NCI-H187 (cell line): ENCODE measurements around the gene STARD3.

Source experiments
- DNase-seq, 2 experiments: peaks; one replicate each; lab custom pipeline; 2025; lab: John Stamatoyannopoulos, UW

STARD3 gene

GRCh38 chr17:39660397-39661385 lies 23.7 kb downstream of the STARD3 start:
- DNase-seq: no peak

GRCh38 chr17:39661744-39662541 lies 25.0 kb downstream of the STARD3 start:
- no peak for DNase-seq

DNA sequence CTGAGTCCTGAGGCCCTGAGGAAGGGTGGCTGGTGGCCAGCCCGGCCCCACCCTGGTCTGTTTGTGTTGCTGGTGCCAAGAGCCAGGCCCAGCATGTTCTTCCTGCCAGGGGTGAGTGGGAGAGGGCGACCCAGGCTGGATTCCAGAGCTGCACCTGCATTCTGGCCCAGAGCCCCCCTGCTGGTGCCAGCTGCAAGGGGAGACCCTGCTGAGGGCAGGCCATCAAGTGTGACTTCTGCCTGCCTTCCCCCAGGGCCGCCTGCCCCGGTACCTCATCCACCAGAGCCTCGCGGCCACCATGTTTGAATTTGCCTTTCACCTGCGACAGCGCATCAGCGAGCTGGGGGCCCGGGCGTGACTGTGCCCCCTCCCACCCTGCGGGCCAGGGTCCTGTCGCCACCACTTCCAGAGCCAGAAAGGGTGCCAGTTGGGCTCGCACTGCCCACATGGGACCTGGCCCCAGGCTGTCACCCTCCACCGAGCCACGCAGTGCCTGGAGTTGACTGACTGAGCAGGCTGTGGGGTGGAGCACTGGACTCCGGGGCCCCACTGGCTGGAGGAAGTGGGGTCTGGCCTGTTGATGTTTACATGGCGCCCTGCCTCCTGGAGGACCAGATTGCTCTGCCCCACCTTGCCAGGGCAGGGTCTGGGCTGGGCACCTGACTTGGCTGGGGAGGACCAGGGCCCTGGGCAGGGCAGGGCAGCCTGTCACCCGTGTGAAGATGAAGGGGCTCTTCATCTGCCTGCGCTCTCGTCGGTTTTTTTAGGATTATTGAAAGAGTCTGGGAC lies 25.8 kb downstream of the STARD3 start:
- no peak for DNase-seq

- DNase-seq: no peak
Measured at GRCh38 chr17:39663340-39663687, 26.4 kb downstream of the STARD3 start.

- DNase-seq: no peak
Measured at GRCh38 chr17:39663688-39664580, 27.0 kb downstream of the STARD3 start.

DNA sequence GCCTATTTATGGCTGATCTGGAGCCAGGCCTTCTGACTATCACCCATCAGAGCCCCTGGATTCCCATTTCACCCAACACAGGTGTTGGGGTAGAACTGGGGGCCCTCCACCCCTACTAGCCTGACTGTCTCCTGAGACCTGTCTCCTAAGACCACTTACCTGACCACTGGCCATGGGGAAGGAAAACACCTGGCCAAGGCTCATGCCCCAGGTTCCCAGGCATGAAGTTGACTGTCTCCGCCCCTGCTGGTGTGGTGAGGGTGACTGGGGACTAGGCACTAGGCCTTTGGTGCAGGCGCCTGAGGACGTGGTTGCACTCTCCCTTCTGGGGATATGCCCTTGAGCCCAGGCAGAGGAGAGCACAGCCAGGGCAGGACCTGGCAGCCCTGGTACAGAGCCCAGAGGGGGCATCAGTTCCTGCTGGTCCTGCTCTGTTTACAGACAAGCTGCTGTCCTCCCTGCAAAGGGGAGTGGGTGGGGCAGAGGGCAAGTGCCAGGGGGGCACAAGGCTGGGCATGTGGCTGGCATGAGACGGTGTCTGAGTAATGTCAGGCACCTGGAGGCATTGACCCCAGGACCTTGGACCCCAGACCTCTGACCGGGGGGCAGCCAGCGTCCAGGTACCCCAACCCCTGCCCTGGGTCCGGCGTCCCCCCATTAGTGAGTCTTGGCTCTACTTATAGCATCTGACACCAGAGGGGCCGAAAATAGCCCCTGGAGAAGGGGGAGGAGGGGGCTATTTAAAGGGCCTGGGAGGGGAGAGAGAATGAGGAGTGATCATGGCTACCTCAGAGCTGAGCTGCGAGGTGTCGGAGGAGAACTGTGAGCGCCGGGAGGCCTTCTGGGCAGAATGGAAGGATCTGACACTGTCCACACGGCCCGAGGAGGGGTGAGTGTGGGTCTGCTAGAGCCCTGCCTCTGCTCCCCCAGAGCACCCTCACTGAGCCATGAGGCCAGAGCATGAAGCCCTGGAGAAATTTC lies 27.9 kb downstream of the STARD3 start, which contains the start of gene TCAP:
Gene TCAP (plus strand): TSS at position 769 of the 981 bp plus-strand sequence. CDS start 11 bp downstream, at position 780.
- no peak for DNase-seq

GRCh38 chr17:39665642-39666224 lies 28.8 kb downstream of the STARD3 start:
- DNase-seq: no peak

DNA sequence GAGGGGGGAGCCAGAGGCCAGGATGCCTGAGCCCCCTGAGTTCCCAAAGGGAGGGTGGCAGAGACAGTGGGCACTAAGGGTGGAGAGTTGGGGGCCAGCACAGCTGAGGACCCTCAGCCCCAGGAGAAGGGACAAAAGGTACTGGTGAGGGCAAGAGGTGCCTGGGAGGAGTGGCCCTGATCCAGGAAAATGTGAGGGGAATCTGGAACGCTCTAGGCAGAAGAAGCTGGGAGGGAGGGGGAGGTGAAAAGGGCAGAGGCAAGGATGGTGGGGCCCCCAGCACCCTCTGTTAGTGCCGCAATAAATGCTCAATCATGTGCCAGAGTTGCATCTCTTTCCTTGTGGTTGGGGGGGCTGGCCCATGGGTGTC lies 29.3 kb downstream of the STARD3 start:
- DNase-seq: no peak

GRCh38 chr17:39666601-39667261 lies 29.8 kb downstream of the STARD3 start:
- no peak for DNase-seq

- no peak for DNase-seq
Measured at GRCh38 chr17:39667262-39667944, 30.5 kb downstream of the STARD3 start.

- DNase-seq: peak; percentile 9 to 17
Measured at GRCh38 chr17:39667945-39668924, 31.3 kb downstream of the STARD3 start, which contains the start of gene PNMT. PNMT (plus strand) TSS chr17:39668453; CDS start chr17:39668476, 23 bp downstream.

GRCh38 chr17:39669897-39670735 lies 33.2 kb downstream of the STARD3 start:
- DNase-seq: no peak

DNA sequence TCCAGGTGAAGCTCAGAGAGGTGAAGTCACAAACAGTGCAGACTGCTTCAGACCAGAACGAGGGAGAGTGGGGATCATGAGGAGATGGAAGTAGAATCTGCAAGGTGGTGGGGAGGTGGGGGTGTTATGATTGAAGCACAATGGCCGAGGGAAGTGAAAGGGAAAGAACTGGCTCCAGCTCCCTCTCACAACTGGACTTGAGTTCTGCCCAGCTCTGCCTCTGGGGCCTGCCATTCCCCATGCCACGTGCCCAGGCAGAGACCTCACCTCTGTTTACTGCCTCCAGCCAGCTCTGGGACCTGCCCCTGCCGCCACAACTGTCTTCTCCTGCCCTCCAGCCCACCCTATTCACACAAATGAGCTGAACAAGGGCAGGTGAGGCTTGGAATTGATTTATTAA lies 33.8 kb downstream of the STARD3 start:
- DNase-seq: no peak

GRCh38 chr17:39671651-39672521 lies 34.9 kb downstream of the STARD3 start:
- no peak for DNase-seq
